GOT3 (cell line): ENCODE results near the gene UBXN6.

Experiments
- DNase-seq: peaks from one replicate; lab custom pipeline; 2025; ENCODE audit warnings: mixed read lengths; lab: John Stamatoyannopoulos, UW

Gene UBXN6

GRCh38 chr19:4457654-4458395 is at the start of gene UBXN6:
TSS of gene UBXN6 (minus strand) at chr19:4457794. CDS start at chr19:4457697, 97 bp downstream.
- peak; percentile 89 for DNase-seq

DNA sequence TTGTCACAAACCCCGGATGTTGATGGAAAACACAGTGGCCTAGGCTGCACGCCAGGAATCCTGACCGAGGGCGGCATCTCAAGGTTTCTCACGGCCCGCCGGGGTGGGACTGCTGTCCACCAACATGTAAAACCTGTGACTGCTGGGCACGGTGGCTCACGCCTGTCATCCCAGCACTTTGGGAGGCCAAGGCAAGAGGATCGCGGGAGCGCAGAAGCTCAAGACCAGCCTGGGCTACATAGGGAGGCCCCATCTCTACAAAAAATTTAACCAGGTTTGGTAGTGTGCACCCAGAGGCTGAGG is 49.5 kb upstream of the UBXN6 start:
- no peak for DNase-seq

GRCh38 chr19:4506449-4507149 is 49.0 kb upstream of the UBXN6 start:
- no peak for DNase-seq

DNA sequence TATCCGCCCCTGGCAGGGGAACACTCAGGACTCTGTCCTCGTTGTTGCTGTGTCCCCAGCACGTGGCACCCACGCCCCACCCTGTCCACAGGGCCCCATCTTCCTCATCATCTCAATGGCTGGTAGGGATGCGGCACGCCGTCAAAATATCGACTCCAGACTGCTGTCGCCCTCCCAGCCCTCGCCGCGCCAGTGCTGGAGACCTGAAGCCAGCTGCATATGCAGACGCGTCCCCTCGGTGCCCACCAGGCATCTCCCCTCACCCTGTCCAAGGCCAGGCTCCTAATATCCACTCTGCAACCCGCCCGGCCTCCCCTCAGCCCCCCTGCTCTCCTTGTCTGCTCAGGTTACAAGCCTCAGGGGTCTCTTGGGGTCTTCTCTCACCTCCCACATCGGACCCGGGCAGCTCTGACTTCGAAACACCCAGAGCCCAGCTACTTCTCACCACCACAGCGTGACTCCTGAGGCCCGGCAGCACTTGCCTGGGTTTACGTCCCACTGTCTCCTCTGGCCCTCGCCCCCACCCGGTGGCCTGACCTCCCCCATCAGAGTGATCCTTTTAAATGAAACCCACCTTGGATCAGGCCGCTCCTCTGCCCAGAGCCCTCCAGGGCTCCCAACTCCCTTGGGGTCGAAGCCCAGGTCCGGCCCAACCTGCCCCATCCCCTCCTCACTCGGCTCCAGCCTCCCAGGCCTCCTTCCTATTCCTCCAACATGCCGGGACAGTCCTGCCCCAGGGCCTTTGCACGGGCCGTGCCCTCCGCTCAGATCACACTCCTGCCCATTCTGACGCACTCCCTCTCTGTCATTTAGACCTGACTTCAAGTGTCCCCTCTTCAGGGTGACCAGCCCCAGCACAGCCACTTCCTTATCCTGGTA is 48.2 kb upstream of the UBXN6 start:
- DNase-seq, result no peak

DNA sequence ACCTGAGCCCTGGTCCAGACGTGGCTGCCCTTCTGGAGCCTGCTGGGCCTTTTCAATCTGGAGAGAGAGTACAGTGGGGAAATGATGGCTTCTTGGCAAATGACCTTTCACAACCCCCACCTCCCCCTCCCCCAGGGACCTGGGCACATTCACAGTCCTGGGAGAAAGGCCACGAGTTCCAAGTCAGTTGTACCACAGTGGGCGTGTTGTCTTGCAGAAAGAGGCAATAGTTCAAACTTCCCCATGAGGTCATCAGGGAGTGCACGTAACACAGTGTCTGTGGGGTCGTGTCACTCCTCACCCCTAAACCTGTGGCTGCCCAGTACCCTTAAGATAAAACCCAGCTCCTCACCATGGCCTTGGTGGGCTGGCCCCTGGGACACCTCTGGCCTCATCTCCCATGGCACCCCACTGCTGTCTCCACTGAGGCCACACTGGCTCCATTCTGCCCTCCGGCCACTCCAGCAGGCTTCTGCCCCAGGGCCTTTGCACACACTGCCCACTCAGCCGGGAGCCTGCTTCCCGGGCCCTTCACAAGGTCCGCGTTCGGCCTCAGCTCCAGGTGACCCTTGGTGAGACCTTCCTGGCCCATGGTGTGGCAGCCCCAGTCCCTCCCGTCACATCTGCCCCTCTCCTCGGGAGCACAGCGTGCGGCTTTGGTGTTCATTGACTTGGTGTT is 47.4 kb upstream of the UBXN6 start:
- no peak for DNase-seq

DNA sequence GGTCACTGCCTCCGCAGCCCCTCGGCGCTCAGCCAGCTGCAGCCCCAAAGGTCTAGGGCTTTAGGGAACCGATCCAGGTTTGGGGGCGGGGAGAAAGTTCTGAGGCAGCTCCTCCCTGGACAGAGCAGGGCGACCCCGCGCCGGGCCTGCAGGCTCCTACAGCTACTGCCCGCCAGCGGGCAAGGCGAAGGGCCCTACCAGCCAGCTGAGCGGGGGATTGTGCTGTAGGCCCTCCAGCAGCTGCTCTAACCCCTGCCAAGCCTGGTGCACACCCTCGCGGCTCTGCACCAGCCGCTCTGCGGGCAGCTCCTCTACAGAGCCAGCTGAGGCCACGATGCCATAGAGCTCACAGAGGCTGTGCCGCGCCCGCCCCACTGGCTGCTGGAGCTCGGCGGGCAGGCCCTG is 46.7 kb upstream of the UBXN6 start:
- no peak for DNase-seq

DNA sequence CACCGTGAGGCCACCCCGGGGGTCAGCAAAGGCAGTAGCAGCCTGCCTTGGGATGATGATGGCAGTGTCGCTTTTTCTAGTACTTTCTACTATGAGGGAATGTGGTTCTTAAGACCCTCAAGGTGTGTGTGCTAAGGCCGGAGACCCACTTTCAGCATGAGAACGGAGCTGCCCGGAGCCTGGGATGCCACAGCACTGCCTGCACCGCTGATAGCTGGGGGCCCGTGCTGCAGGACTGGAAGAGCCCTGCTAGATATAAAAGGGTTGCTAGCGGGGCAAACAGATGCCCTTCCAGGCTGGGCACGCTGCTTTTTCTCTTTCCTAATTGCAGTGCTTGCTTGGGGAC is 46.2 kb upstream of the UBXN6 start:
- DNase-seq, result no peak

DNA sequence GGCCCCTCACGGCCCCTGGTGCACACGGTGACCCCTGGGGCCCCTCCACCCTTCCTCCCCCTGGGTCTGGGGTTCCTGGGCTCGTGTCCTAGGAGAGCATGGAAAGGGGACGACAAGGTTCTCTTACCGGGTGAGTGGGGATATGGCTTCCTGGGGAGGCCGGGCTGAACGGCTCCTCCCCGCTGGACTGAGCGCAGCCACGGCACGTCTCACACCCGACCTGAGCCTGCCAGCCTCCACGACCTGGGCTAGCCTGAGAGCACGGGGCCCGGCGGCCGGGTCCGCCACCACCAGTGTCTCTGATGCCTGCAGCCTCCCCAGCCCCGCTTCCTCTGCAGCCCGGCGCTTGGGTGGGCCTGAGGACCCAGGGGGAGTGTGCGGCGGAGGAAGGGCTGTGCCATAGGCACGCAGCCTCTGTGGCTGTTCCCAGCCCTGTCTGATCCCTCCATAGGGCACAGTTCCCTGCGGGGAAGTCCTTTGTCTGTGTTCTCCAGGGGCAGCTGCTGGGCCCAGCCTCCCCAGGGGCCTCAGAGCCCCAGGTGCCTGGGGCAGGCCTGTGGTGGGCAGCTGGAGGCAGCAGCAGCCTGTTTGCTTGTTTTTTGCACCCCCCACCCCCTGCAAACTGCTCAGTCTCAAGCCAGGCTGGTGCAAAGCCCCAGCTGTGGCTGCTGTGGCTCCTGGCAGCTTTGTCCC is 45.7 kb upstream of the UBXN6 start:
- DNase-seq, result no peak

DNA sequence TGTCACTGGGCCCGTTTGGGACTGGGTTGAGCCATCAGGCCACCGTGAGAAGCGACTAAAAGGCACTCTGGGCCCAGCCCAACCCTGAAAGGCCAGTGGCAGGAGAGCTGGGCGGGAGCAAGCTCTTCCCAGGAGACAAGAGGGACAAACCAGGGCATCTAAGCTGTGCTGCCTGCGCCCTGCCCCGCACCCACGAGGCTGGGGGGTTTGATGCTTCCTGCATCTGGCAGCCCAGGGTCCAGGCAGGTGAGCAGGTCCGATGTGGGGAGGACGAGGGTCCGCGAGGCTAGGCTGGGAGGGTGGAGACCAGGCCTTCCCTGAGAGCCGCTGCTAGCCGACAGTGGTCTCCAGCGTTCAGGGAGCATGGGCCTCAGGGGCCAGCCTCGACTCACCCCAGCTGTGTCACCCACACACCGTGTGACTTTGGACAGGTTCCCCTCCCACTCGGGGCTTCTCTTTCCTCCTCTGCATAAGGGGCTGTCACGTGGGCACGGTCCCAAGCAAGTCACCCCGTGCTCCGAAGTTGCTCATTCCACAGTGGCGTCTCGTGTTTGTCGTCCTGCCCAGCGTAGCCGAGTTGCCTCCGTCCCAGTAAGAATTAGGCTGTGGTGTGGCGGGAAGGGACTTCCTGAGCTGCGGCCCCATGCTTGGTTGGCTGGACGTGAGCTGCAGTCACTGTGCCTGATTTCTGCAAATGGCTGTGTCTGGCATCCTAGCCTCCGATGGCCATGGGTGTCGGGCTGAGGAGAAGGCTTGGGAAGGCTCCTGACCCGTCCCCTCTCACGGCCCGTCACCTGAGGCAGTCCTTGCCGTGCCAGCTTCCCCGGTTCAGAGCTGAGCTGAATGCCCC is 44.9 kb upstream of the UBXN6 start:
- no peak for DNase-seq

- no peak for DNase-seq
Measured at GRCh38 chr19:4501691-4502090, 44.1 kb upstream of the UBXN6 start.

GRCh38 chr19:4500841-4501591 is 43.4 kb upstream of the UBXN6 start:
- DNase-seq, result no peak

GRCh38 chr19:4499855-4500254 is 42.3 kb upstream of the UBXN6 start:
- DNase-seq, result no peak

DNA sequence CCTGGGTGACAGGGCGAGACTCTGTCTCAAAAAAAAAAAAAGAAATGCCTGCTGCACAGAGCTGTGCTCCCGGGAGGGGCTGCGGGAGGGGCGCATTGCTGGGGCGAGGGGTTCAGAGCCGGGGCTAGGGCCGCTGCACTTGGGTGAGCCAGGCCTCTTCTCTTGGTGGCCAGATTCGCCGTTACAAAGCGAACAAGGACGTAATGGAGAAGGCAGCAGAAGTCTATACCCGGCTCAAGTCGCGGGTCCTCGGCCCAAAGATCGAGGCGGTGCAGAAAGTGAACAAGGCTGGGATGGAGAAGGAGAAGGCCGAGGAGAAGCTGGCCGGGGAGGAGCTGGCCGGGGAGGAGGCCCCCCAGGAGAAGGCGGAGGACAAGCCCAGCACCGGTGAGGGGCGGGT is 41.7 kb upstream of the UBXN6 start:
- DNase-seq, result no peak

- no peak for DNase-seq
Measured at GRCh38 chr19:4498694-4499093, 41.1 kb upstream of the UBXN6 start.

DNA sequence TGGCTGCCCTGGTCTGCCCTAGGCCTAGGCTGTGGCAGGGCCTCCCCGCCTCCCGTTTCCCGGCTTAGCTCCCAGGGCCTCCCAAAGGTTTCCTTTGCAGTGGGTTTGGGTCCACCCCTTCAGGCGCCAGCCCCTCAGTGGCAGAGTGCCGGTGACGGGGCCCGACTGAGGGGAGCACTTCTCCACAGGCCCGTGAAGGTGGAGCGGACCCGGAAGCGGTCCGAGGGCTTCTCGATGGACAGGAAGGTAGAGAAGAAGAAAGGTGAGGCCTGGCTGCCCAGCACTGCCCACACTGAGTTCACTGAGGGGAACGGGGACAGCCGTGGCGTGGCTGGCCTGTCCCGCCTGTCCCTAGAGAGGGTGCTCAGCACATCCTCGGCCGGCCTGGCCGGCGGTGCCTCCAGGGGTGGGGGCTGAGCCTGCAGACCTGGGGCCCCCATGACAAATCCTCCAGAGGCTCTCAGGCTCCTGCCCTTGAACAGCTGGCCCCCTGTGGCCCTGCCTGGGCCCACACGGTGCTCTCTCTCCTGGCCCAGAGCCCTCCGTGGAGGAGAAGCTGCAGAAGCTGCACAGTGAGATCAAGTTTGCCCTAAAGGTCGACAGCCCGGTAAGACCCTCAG is 40.3 kb upstream of the UBXN6 start:
- no peak for DNase-seq

- DNase-seq, result no peak
Measured at GRCh38 chr19:4496304-4496703, 38.7 kb upstream of the UBXN6 start.

GRCh38 chr19:4495471-4495870 is 37.9 kb upstream of the UBXN6 start:
- no peak for DNase-seq

DNA sequence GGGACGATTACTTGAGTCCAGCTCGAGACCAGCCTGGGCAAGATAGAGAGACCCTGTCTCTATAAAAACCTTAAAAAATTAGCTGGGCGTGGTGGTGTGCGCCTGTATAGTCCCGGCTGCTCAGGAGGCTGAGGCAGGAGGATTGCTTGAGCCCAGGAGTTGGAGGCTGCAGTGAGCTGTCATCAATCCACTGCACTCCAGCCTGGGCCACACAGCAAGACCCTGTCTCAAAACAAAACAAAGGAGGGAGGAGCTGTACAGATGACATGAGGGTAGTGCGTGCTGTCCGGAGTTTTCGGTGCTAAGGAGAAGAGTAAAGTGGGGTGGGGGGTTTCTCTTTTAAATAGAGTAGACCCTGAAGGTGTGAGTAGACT is 37.1 kb upstream of the UBXN6 start:
- no peak for DNase-seq

DNA sequence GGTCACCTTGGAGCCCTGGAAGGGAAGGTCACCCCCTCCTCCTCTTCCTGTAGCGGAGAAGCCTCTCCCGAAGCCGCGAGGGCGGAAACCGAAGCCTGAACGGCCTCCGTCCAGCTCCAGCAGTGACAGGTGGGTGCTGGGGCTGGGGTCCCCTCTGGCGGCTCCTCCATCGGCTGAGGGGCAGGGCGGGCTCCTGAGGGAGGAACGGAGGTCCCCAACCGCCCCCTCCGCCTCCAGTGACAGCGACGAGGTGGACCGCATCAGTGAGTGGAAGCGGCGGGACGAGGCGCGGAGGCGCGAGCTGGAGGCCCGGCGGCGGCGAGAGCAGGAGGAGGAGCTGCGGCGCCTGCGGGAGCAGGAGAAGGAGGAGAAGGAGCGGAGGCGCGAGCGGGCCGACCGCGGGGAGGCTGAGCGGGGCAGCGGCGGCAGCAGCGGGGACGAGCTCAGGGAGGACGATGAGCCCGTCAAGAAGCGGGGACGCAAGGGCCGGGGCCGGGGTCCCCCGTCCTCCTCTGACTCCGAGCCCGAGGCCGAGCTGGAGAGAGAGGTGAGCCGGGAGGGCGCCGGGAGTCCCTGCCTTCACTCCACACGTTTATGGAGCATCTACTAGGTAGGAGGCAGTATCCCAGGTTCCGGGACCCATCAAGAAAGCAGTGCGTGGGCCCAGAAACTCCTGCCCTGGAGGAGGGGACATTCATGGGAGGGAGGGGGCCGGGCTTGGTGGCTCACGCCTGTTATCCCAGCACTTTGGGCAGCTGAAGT is 36.5 kb upstream of the UBXN6 start:
- no peak for DNase-seq
